A549 (cell line): Measurements from ENCODE around the gene COQ9. TPM values are rescaled to one million over a fixed set of nuclear protein-coding genes. Genes with fewer than 3 reads are reported as not detected.

Experiments used
- ATAC-seq, 2 experiments: fragments of 200-7000 bp in 1 of 2; fragments of >200 bp in 1 of 2; cut with Nextera tagmentation in 1 of 2; cut with Tn5 transposase in 1 of 2; 3 replicates each; pipeline versions ENCODE4 v1.8.0 to v1.9.1; 2018 to 2020; ENCODE audit warnings: mild to moderate bottlenecking in 1 of 2, moderate library complexity in 1 of 2
- CTCF ChIA-PET: fragments of 300-600 bp; sonication (Branson Sonifier 250); formaldehyde crosslinking; extraction: SDS; loops from one replicate; lab custom pipeline; 2021; ENCODE audit warnings: antibody characterized with exemption, inconsistent platforms; lab: Yijun Ruan, JAX
- POLR2A ChIA-PET: fragments of 350-600 bp; formaldehyde crosslinking; extraction: SDS; loops from one replicate; lab custom pipeline; 2021; ENCODE audit warnings: antibody characterized with exemption, inconsistent platforms; lab: Yijun Ruan, JAX
- DNase-seq, 2 experiments: peaks; one replicate each; pipeline versions ENCODE4 v3.0.0 to v3.0.0-alpha.2; 2011 to 2016; ENCODE audit warnings: low read depth in 1 of 2, low spot score in 1 of 2
- FAIRE-seq: peaks from 2 replicates; lab custom pipeline; 2011; peaks lifted over from hg19 to GRCh38; lab: Jason Lieb, UNC
- H3K27ac ChIP-seq, 2 experiments: fragments of >200 bp; sonication (Bioruptor Twin); formaldehyde crosslinking; 3 replicates each; pipeline ENCODE4 v1.5.1; 2016 to 2017
- H3K4me1 ChIP-seq: fragments of >200 bp; sonication (Bioruptor Twin); formaldehyde crosslinking; 3 replicates; pipeline ENCODE4 v1.6.1; 2016
- H3K4me2 ChIP-seq: fragments of >200 bp; sonication (Bioruptor Twin); formaldehyde crosslinking; 3 replicates; pipeline ENCODE4 v1.6.1; 2016
- H3K4me3 ChIP-seq: fragments of >200 bp; sonication (Bioruptor Twin); formaldehyde crosslinking; 3 replicates; pipeline ENCODE4 v1.5.1; 2016
- H3K9me3 ChIP-seq: fragments of >200 bp; sonication (Bioruptor Twin); formaldehyde crosslinking; 3 replicates; pipeline ENCODE4 v1.6.1; 2016
- ATOH8 ChIP-seq: fragments of 250-450 bp; sonication (Bioruptor Pico); IDR thresholded peaks from 2 replicates; pipeline ENCODE4 v1.5.0; 2020; ENCODE audit warnings: low read depth, mild to moderate bottlenecking, moderate library complexity
- BHLHE40 ChIP-seq: IDR thresholded peaks from 2 replicates; pipeline ENCODE4 v1.6.1; 2012; ENCODE audit warnings: low read depth, low read length, inconsistent platforms
- CBX2 ChIP-seq: fragments of 200-600 bp; sonication (generic); IDR thresholded peaks from 2 replicates; pipeline ENCODE4 v1.6.1; 2016; ENCODE audit warnings: low read depth, mild to moderate bottlenecking, borderline replicate concordance
- CEBPB ChIP-seq, 2 experiments: fragments of >200 bp in 1 of 2; sonication (Bioruptor Twin) in 1 of 2; formaldehyde crosslinking in 1 of 2; IDR thresholded peaks; 2 replicates each; pipeline ENCODE4 v1.6.1; 2012 to 2016
- CHD2 ChIP-seq: fragments of 150-350 bp; IDR thresholded peaks from 2 replicates; pipeline ENCODE4 v1.6.1; 2014; ENCODE audit warnings: low read length; ENCODE audit not compliant: partially characterized antibody
- CHD4 ChIP-seq: fragments of 200-600 bp; sonication (generic); IDR thresholded peaks from 2 replicates; pipeline ENCODE4 v1.6.1; 2016; ENCODE audit warnings: antibody characterized with exemption, mild to moderate bottlenecking, borderline replicate concordance
- EHF ChIP-seq: fragments of 250-450 bp; sonication (Bioruptor Pico); IDR thresholded peaks from 2 replicates; pipeline ENCODE4 v1.5.0; 2020; ENCODE audit warnings: mild to moderate bottlenecking
- ESRRA ChIP-seq: fragments of 150-350 bp; IDR thresholded peaks from 2 replicates; pipeline ENCODE4 v1.6.1; 2014; ENCODE audit warnings: mild to moderate bottlenecking, low read length, borderline replicate concordance
- GATA3 ChIP-seq: IDR thresholded peaks from 2 replicates; pipeline ENCODE4 v1.6.1; 2012; ENCODE audit warnings: borderline replicate concordance
- HDAC2 ChIP-seq: fragments of 200-600 bp; sonication (generic); IDR thresholded peaks from 2 replicates; pipeline ENCODE4 v1.6.1; 2016
- HOXA7 ChIP-seq: fragments of 250-450 bp; sonication (Bioruptor Pico); IDR thresholded peaks from 2 replicates; pipeline ENCODE4 v1.5.0; 2020; ENCODE audit warnings: mild to moderate bottlenecking, moderate library complexity
- HOXB5 ChIP-seq: fragments of 250-450 bp; sonication (Bioruptor Pico); IDR thresholded peaks from 2 replicates; pipeline ENCODE4 v1.5.0; 2020; ENCODE audit warnings: mild to moderate bottlenecking, moderate library complexity
- KDM1A ChIP-seq: fragments of 200-600 bp; sonication (generic); IDR thresholded peaks from 2 replicates; pipeline ENCODE4 v1.6.1; 2016; ENCODE audit warnings: low read depth, mild to moderate bottlenecking
- PHF8 ChIP-seq: fragments of 200-600 bp; sonication (generic); IDR thresholded peaks from 2 replicates; pipeline ENCODE4 v1.6.1; 2016; ENCODE audit warnings: low read depth, mild to moderate bottlenecking, antibody characterized with exemption, moderate library complexity, borderline replicate concordance
- POLR2A ChIP-seq: IDR thresholded peaks from 2 replicates; pipeline ENCODE4 v1.6.1; 2012; ENCODE audit warnings: mild to moderate bottlenecking, low read length
- RAD21 ChIP-seq, 2 experiments: fragments of >200 bp in 1 of 2; sonication (Bioruptor Twin) in 1 of 2; formaldehyde crosslinking in 1 of 2; IDR thresholded peaks in 1 of 2; conservative IDR thresholded peaks in 1 of 2; 2 replicates in 1 of 2; 3 replicates in 1 of 2; pipeline ENCODE4 v1.6.1; 2012 to 2018; ENCODE audit warnings: inconsistent platforms in 1 of 2
- SMC3 ChIP-seq: fragments of >200 bp; sonication (Bioruptor Twin); formaldehyde crosslinking; IDR thresholded peaks from 3 replicates; pipeline ENCODE4 v1.6.1; 2018; ENCODE audit warnings: inconsistent platforms
- ZNF302 ChIP-seq: fragments of 250-450 bp; sonication (Bioruptor Pico); IDR thresholded peaks from 2 replicates; pipeline ENCODE4 v1.9.0; 2021; ENCODE audit warnings: inconsistent platforms, mild to moderate bottlenecking, moderate library complexity
- ZSCAN20 ChIP-seq: fragments of 250-450 bp; sonication (Bioruptor Pico); IDR thresholded peaks from 2 replicates; pipeline ENCODE4 v1.8.0; 2022; ENCODE audit warnings: mild to moderate bottlenecking, moderate library complexity
- WGBS: methylation state at CpG from one replicate; pipeline ENCODE4 v1.1.6; 2017; ENCODE audit errors: missing lambda C conversion rate; 5-methylcytosine and 5-hydroxymethylcytosine counted together
- polyA plus RNA-seq, 4 experiments: library from polyadenylated mRNA; depleted of rRNA in 3 of 4; stranded (reverse); fragments of >200 nt; fragmentation: RNase III in 1 of 4; extraction: RNeasy Plus Mini Kit Qiagen cat#74134 plus additional on column Dnase treatment in 1 of 4; gene quantifications; 2 replicates in 3 of 4; 3 replicates in 1 of 4; pipeline ENCODE4 v1.2.3, GENCODE V29; 2011 to 2017
- TF ChIP-seq, protein P1 (sequence below): fragments of 150-350 bp; IDR thresholded peaks from 2 replicates; pipeline ENCODE4 v1.6.1; 2014; ENCODE audit warnings: low read depth, mild to moderate bottlenecking, low read length
- TF ChIP-seq, protein P2 (sequence below): fragments of >200 bp; sonication (Bioruptor Twin); formaldehyde crosslinking; IDR thresholded peaks from 3 replicates; pipeline ENCODE4 v1.5.1; 2016

COQ9 gene
- polyA plus RNA-seq, 2 of the 4 experiments (the other 2 are of a cell fraction), result 47.2 to 109 TPM

DNA sequence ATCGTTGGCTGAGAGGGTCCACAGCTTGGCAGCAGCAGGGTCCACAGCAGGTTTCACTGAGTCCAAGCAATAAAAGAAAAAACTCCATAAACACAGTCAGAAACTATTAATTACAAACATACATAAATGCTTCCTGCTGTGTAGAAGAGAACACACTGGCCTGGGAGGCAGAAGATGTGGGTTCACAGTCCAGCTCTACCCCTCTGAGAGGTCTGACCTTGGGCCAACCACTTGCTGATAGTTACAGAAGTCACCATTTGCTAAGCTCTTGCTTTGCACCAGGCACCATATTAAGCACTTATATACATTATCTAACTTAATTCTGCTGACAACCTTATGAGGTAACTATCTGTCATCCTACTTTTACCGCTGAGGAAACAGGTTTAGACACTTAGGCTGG is 14.8 kb upstream of the COQ9 start (continued):
- no peak for TF ChIP-seq KDM1A
- no peak for TF ChIP-seq ESRRA
- TF ChIP-seq ZNF302 (CRISPR knock-in tag), result no peak

DNA sequence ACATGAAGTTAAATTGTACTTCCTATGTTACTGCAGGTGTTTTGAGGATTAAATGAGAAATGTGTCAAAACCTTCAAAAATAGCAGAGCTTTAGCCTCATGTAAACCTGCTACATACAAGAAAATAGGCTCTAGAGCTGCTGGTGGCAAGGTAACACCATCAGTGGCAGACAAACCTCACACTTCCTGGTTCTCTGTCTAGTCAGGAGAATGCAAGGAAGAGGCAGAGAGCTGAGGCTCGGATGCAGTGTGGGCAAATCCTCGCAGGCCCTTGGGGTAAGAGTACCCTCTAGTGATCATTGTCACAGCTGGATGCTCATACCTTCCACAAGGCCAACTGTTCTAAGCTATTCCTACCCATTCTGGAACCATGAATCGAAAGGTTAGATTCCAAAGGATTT is 14.3 kb upstream of the COQ9 start:
- ChIA-PET CTCF (interaction anchor here (1.1 to 6.3 kb wide), 7 partner anchors 9 to 132 kb away, joined by 3 to 109 read pairs (median 4); partner anchors contain the start of gene POLR2C), POLR2A (interaction anchor here (1.3 kb wide), 1 partner anchor 14 kb away, joined by 4 read pairs; the partner anchor contains the start of genes CIAPIN1 and COQ9)
- ATAC-seq (no peak), DNase-seq (no peak), FAIRE-seq (no peak)
- 83% methylated on average over 3 of the region's 3 CpGs for WGBS
- no peaks in the 10 kb centered on the region for H3K4me1 ChIP-seq
- no peak overlapping the region for H3K27ac ChIP-seq
- no peak overlapping the region for H3K4me3 ChIP-seq
- H3K4me2 ChIP-seq, result no peak overlapping the region
- H3K9me3 ChIP-seq, result no peaks in the 10 kb centered on the region
- no peak for TF ChIP-seq HOXA7 (CRISPR knock-in tag)
- no peak for TF ChIP-seq ZSCAN20
- no peak for TF ChIP-seq EHF (CRISPR knock-in tag)
- TF ChIP-seq, protein P1, sequence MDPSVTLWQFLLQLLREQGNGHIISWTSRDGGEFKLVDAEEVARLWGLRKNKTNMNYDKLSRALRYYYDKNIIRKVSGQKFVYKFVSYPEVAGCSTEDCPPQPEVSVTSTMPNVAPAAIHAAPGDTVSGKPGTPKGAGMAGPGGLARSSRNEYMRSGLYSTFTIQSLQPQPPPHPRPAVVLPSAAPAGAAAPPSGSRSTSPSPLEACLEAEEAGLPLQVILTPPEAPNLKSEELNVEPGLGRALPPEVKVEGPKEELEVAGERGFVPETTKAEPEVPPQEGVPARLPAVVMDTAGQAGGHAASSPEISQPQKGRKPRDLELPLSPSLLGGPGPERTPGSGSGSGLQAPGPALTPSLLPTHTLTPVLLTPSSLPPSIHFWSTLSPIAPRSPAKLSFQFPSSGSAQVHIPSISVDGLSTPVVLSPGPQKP, result no peak
- no peak for TF ChIP-seq BHLHE40
- TF ChIP-seq RAD21 (conservative IDR thresholded peaks at IDR 0.05 in 1 of 2, IDR thresholded peaks at IDR 0.05 in 1 of 2), result no peak
- TF ChIP-seq CHD2, result no peak
- no peak for TF ChIP-seq HOXB5 (CRISPR knock-in tag)
- TF ChIP-seq PHF8, result no peak
- TF ChIP-seq CHD4, result no peak
- no peak for TF ChIP-seq ATOH8 (CRISPR knock-in tag)
- TF ChIP-seq CBX2, result no peak
- TF ChIP-seq POLR2A, result no peak
- TF ChIP-seq SMC3, result no peak
- TF ChIP-seq HDAC2, result no peak

GRCh38 chr16:57434003-57434402 is 13.3 kb upstream of the COQ9 start:
- 95% methylated on average over 2 of the region's 2 CpGs for WGBS
- DNase-seq, result no peak
- Histone ChIP-seq H3K4me2 (no peak overlapping the region), H3K4me1 (no peaks in the 10 kb centered on the region), H3K4me3 (no peak overlapping the region), H3K27ac (no peak overlapping the region), H3K9me3 (no peaks in the 10 kb centered on the region)
- POLR2A ChIA-PET, result interaction anchor here (1.3 kb wide), 1 partner anchor 13 kb away, joined by 4 read pairs; the partner anchor contains the start of genes CIAPIN1 and COQ9
- CTCF ChIA-PET, result interaction anchor here (1.8 to 6.3 kb wide), 3 partner anchors 14 to 86 kb away, joined by 9 to 109 read pairs (median 11); partner anchors contain the start of gene POLR2C
- no peak for ATAC-seq
- TF ChIP-seq, protein P2, sequence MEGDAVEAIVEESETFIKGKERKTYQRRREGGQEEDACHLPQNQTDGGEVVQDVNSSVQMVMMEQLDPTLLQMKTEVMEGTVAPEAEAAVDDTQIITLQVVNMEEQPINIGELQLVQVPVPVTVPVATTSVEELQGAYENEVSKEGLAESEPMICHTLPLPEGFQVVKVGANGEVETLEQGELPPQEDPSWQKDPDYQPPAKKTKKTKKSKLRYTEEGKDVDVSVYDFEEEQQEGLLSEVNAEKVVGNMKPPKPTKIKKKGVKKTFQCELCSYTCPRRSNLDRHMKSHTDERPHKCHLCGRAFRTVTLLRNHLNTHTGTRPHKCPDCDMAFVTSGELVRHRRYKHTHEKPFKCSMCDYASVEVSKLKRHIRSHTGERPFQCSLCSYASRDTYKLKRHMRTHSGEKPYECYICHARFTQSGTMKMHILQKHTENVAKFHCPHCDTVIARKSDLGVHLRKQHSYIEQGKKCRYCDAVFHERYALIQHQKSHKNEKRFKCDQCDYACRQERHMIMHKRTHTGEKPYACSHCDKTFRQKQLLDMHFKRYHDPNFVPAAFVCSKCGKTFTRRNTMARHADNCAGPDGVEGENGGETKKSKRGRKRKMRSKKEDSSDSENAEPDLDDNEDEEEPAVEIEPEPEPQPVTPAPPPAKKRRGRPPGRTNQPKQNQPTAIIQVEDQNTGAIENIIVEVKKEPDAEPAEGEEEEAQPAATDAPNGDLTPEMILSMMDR, result no peak
- TF ChIP-seq CEBPB (IDR thresholded peaks at IDR 0.05), result no peak
- TF ChIP-seq BHLHE40, result no peak
- no peak for TF ChIP-seq EHF (CRISPR knock-in tag)
- no peak for TF ChIP-seq ESRRA
- no peak for TF ChIP-seq HDAC2
- TF ChIP-seq GATA3, result no peak
- no peak for FAIRE-seq
